ENCODE results near the gene TANGO6. TPM values are rescaled to one million over a fixed set of nuclear protein-coding genes. Genes with fewer than 3 reads are reported as not detected.

Gene TANGO6
- total RNA-seq, 1 experiment from 2014 or later: 18.0 TPM

- POLR2A ChIA-PET (ENCODE audit: low non-redundant PET): no interaction called here
- H3K27ac ChIP-seq (ENCODE audit: low read depth, low read length, poor library complexity, severe bottlenecking): no peak overlapping the region
- no peaks in the 10 kb centered on the region for H3K4me1 ChIP-seq (ENCODE audit: insufficient read depth, low read length, poor library complexity, severe bottlenecking)
- H3K27me3 ChIP-seq (replicated peaks; ENCODE audit: insufficient read depth, low read depth, low read length, poor library complexity): no peaks in the 10 kb centered on the region
- DNase-seq (ENCODE audit: low spot score): no peak
- H3K4me3 ChIP-seq (ENCODE audit: low read depth, low read length, poor library complexity, severe bottlenecking): no peak overlapping the region
- TF ChIP-seq EZH2 (IDR thresholded peaks at IDR 0.05; ENCODE audit: borderline replicate concordance, low read depth, low read length, poor library complexity, severe bottlenecking) (no peak), CTCF (conservative IDR thresholded peaks at IDR 0.05; ENCODE audit: low read depth, low read length) (no peak)
- CTCF ChIA-PET: no interaction called here
- H3K36me3 ChIP-seq (ENCODE audit: insufficient read depth, low read length, poor library complexity, severe bottlenecking): no peaks in the 10 kb centered on the region
- intact Hi-C loops (cut with micrococcal nuclease; ENCODE audit: unreplicated experiment): no loop called here
- H3K9me3 ChIP-seq (ENCODE audit: low read depth, low read length, poor library complexity, severe bottlenecking): no peaks in the 10 kb centered on the region
- no TSS peak for BruUV-seq (replicated peaks)
These were observed 171.5 kb downstream of the TANGO6 start for GRCh38 chr16:69014811-69015210.

- TF ChIP-seq CTCF (conservative IDR thresholded peaks at IDR 0.05; ENCODE audit: low read depth, low read length) (no peak), EZH2 (IDR thresholded peaks at IDR 0.05; ENCODE audit: borderline replicate concordance, low read depth, low read length, poor library complexity, severe bottlenecking) (no peak)
- no peak overlapping the region for H3K4me3 ChIP-seq (ENCODE audit: low read depth, low read length, poor library complexity, severe bottlenecking)
- intact Hi-C loops (cut with micrococcal nuclease; ENCODE audit: unreplicated experiment): no loop called here
- BruUV-seq (replicated peaks): no TSS peak
- H3K4me1 ChIP-seq (ENCODE audit: insufficient read depth, low read length, poor library complexity, severe bottlenecking): no peaks in the 10 kb centered on the region
- ChIA-PET CTCF (no interaction called here), POLR2A (ENCODE audit: low non-redundant PET) (no interaction called here)
- no peaks in the 10 kb centered on the region for H3K9me3 ChIP-seq (ENCODE audit: low read depth, low read length, poor library complexity, severe bottlenecking)
- no peaks in the 10 kb centered on the region for H3K27me3 ChIP-seq (replicated peaks; ENCODE audit: insufficient read depth, low read depth, low read length, poor library complexity)
- peak; percentile 22 for DNase-seq (ENCODE audit: low spot score)
- no peak overlapping the region for H3K27ac ChIP-seq (ENCODE audit: low read depth, low read length, poor library complexity, severe bottlenecking)
- no peaks in the 10 kb centered on the region for H3K36me3 ChIP-seq (ENCODE audit: insufficient read depth, low read length, poor library complexity, severe bottlenecking)
These were observed 173.9 kb downstream of the TANGO6 start for GRCh38 chr16:69017036-69017783.

- no peaks in the 10 kb centered on the region for H3K4me1 ChIP-seq (ENCODE audit: insufficient read depth, low read length, poor library complexity, severe bottlenecking)
- H3K4me3 ChIP-seq (ENCODE audit: low read depth, low read length, poor library complexity, severe bottlenecking): no peak overlapping the region
- ChIA-PET CTCF (no interaction called here), POLR2A (ENCODE audit: low non-redundant PET) (no interaction called here)
- H3K27me3 ChIP-seq (replicated peaks; ENCODE audit: insufficient read depth, low read depth, low read length, poor library complexity): no peaks in the 10 kb centered on the region
- no peak overlapping the region for H3K27ac ChIP-seq (ENCODE audit: low read depth, low read length, poor library complexity, severe bottlenecking)
- intact Hi-C loops (cut with micrococcal nuclease; ENCODE audit: unreplicated experiment): no loop called here
- TF ChIP-seq CTCF (conservative IDR thresholded peaks at IDR 0.05; ENCODE audit: low read depth, low read length) (no peak), EZH2 (IDR thresholded peaks at IDR 0.05; ENCODE audit: borderline replicate concordance, low read depth, low read length, poor library complexity, severe bottlenecking) (no peak)
- no peaks in the 10 kb centered on the region for H3K9me3 ChIP-seq (ENCODE audit: low read depth, low read length, poor library complexity, severe bottlenecking)
- BruUV-seq (replicated peaks): no TSS peak
- no peak for DNase-seq (ENCODE audit: low spot score)
- no peaks in the 10 kb centered on the region for H3K36me3 ChIP-seq (ENCODE audit: insufficient read depth, low read length, poor library complexity, severe bottlenecking)
These were observed 176.5 kb downstream of the TANGO6 start for GRCh38 chr16:69019811-69020210.
